Stimulated activated CD4-positive, alpha-beta T cell treated with anti-CD3 and anti-CD28 coated beads, Interleukin-12 subunit alpha, Interleukin-12 subunit beta, amount 100 ng/mL, for 48 hours (primary cell): ENCODE data around the gene SERPINB1.
"Not testable (repeated sequence)": the region's sequence is repeated elsewhere in the genome, so short reads cannot be mapped to it uniquely, and the experiment has no call there.

ENCODE experiments used
- DNase-seq, 3 donors: peaks; one replicate each; pipeline ENCODE4 v3.0.0-alpha.2; 2020; ENCODE audit warnings: low read depth in 2 of 3, low spot score in 1 of 3

The SERPINB1 gene

DNA sequence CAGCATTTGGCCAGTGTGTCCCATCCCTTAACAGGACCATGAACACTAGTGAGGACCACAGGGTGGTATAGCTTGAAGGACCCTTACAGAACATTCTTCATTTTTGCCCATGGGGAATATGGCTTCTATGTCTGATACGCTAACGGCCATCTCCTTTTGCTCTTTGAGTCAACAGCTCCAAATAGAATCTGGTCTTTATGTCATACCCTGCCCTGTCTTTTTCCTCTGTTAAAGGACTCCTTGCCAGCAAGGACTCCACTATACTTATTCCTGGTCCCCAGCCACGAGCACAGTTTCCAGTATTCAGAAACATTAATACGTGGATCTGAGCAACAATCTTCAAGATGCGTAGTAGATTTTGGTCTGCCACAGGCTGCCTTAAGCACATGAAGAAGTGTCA lies 22.5 kb downstream of the SERPINB1 start:
- DNase-seq, result no peak

DNA sequence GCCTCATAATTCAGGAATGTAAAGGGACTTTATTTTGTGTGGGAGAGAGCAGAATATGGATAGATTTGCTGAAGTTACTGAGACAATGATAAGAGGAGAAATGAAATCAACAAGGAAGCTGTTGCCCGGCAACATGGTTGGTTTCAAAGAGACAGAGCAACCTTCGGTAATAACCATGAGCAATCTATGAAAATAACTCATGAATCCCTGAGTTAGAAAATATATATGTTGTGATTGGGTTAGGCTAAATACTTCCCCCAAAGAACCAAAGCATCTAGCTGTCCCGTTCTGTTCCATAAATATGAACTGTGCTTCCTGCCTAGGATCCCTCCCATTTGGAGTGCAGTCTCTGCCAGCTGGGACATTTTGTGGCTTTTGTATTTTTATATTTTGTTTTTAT lies 23.1 kb downstream of the SERPINB1 start:
- DNase-seq, result no peak

DNA sequence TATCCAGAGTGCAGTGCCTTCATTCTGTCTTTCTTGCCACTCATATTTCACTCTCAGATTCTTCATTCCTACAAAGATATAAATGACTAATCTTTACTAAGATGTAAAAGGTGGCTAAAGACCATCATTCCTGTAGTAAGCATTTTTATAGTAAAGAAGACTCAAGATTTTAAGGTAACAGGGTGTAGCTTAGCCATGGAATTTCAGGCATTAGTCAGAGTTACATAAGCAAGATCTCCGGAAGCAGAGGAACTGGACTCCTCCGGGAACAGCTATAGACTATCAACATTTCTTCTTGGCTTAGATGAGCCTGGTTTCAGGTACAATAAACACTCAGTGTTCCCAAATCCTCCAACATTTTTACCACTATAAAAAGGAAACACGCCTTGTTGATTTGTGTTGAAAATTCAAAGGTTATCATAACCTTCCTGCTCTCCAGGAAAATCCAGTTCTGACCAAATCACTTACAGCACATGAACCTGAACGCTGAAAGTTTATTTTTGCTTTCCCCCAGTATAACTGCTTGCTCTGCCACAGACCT lies 23.7 kb downstream of the SERPINB1 start:
- no peak for DNase-seq

DNA sequence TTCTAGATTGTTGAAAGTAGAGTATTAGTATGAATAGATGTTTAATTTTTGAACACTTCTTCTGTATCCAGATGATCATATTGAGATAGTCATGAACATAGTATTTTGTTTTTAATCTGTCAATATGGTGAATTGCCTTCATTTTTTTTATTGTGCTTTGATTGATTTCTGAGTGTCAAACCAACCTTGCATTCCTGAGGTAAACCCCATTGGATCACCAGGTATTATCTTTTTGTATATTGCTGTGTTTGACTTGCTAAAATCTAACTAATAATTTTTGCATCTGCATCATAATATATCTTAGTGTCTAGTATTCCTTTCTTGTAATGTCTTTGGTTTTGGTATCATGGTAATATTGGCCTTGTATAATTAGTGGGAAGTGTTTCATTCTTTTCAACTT lies 25.5 kb downstream of the SERPINB1 start:
- DNase-seq, result no peak

- no peak for DNase-seq
These were observed 29.0 kb downstream of the SERPINB1 start for GRCh38 chr6:2812695-2813094.

DNA sequence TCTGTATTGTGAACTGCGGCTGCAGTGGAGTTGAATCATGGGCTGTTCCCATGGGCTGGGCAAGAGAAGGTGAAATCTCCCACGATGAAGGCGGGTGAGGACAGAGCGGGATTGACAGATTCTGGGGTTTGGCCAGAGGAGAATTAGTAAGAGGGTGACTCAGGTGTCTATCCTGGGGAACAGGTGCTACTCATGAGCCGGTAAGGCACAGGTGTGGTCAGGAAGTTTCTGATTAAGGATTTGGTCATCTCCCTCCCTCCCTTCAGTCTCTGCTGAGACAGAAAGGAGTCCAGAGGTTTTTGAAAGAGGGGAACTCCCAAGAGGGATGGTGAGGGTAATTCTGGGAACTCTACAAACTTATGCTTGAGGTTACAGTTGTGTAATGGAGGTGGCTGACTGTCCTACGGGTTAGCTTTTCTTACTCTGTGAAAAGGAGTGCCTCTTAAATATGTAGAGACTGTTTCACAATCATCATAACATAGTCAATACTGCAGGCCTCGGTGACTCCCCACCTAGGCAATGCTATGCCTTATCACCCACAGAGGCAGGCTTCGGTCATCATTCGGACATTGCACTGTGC lies 31.5 kb downstream of the SERPINB1 start:
- DNase-seq, result no peak

GRCh38 chr6:2809015-2809414 lies 32.6 kb downstream of the SERPINB1 start:
- no peak for DNase-seq

- no peak for DNase-seq
These were observed 34.1 kb downstream of the SERPINB1 start for GRCh38 chr6:2807342-2808090.

GRCh38 chr6:2806644-2807043 lies 35.0 kb downstream of the SERPINB1 start:
- DNase-seq, result no peak

DNA sequence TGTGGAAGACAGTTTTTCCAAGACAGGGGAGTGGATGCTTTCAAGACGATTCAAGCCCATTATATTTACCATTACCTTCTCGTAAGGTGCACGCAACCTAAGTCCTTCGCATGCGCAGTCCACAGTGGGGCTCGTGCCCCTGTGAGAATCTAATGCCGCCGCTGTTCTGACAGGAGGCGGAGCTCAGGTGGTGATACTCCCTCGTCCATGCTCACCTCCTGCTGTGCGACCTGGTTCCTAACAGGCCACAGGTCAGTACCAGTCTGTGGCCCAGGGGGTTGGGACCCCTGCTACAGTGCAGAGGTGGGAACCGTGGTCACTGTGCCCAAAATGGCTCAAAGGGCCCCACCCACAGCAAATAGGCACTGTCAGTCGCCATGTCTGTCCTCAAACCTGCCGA lies 36.6 kb downstream of the SERPINB1 start:
- DNase-seq, result no peak

GRCh38 chr6:2804516-2804915 lies 37.1 kb downstream of the SERPINB1 start:
- no peak for DNase-seq

- DNase-seq, result no peak
These were observed 37.8 kb downstream of the SERPINB1 start for GRCh38 chr6:2803731-2804429.

GRCh38 chr6:2802521-2803060 lies 39.1 kb downstream of the SERPINB1 start:
- DNase-seq, result no peak

- not testable (repeated sequence) for DNase-seq
These were observed 40.0 kb downstream of the SERPINB1 start for GRCh38 chr6:2801687-2802086.

GRCh38 chr6:2800552-2801316 lies 40.9 kb downstream of the SERPINB1 start:
- DNase-seq, result no peak

DNA sequence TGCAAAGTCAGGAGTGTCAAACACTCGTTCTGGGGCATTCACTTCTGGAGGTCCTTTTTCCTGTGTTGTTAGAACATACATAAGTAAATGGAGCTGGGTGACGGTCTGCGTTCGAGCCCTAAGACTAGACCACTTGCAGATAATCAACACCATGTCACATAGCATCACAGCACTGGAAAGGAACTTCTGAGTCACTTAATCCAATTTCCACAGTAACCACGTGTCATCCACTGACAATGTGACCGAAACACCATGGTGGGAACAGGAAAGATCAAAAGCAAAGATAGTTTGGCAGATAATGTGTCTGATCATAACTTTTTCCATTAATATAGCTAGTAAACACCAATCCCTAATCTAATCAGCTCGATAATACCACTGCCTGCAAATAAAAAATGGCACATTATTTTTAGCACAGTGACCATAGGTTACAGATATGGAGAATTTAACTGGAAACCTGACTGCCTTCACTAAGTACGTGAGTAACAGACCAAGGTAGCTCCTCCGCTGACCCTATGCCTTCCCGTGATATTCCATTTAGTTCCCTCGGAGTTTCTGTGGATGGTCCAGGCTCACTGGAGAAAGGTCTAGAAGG lies 41.6 kb downstream of the SERPINB1 start:
- no peak for DNase-seq

DNA sequence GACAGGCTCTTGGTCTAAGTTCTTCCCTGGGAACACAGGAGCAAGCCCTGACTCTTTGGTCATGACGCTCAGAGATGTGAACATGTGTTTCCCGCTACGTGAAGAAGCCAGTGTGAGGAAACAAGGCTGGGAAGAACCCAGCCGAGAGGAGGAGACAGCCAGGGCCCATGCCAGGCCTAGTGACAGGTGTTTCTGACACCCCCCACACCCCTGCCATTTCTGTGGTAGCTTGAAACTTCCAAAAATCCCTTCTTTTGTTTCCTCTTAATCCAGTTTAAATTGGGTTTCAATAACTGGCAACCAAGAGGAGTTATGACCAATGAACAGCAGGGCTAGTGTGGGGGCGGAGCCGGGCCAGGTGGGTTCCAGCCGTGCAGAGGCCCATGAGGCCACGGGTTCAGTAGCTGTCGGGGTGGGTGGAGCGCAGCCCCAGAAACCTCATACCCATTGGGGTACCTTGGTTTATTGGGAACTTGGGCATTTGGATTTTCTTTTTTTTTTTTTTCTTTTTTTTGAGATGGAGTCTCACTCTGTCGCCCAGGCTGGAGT lies 43.0 kb downstream of the SERPINB1 start:
- no peak for DNase-seq

- no peak for DNase-seq
These were observed 44.1 kb downstream of the SERPINB1 start for GRCh38 chr6:2797564-2798031.

GRCh38 chr6:2796861-2797260 lies 44.8 kb downstream of the SERPINB1 start:
- DNase-seq, result no peak

GRCh38 chr6:2795956-2796355 lies 45.7 kb downstream of the SERPINB1 start:
- no peak for DNase-seq
